H1 (cell line): Measurements from ENCODE around the gene SLC46A3. TPM values are rescaled to one million over a fixed set of nuclear protein-coding genes. Genes with fewer than 3 reads are reported as not detected.

ENCODE experiments used
- SP4 ChIP-seq: IDR thresholded peaks from 2 replicates; pipeline ENCODE4 v1.6.1; 2012; ENCODE audit warnings: low read length, inconsistent platforms
- TAF7 ChIP-seq: optimal IDR thresholded peaks from 2 replicates; pipeline ENCODE3; 2011; ENCODE audit warnings: low read depth, mild to moderate bottlenecking, inconsistent platforms, low read length, moderate library complexity, borderline replicate concordance
- polyA plus RNA-seq, 7 experiments: library from polyadenylated mRNA; depleted of rRNA in 3 of 7; stranded (reverse) in 5 of 7; unstranded in 2 of 7; fragments of >200 nt in 5 of 7; fragments of 200-250 nt in 2 of 7; gene quantifications; 1 replicate in 5 of 7; 2 replicates in 1 of 7; 4 replicates in 1 of 7; pipeline versions ENCODE4 v1.2.1 to v1.2.3, GENCODE V29; 2011 to 2013; ENCODE audit warnings: missing spikeins in 2 of 7, mixed read lengths in 2 of 7
- total RNA-seq: library from RNA; stranded (reverse); fragmentation: NEBNext Ultra II Directional; extraction: Animal tissue kit (Norgen Biotek cat#: 25700); gene quantifications from 2 replicates; pipeline ENCODE4 v1.2.1, GENCODE V29; 2021
- TF ChIP-seq, protein P1 (sequence below): fragments of 300-600 bp; sonication (generic); IDR thresholded peaks from 2 replicates; pipeline ENCODE4 v1.7.1; 2012; ENCODE audit warnings: low read length, moderate library complexity, mild to moderate bottlenecking, inconsistent platforms; ENCODE audit not compliant: insufficient replicate concordance

SLC46A3 gene
- total and polyA plus RNA-seq, 2 of the 8 experiments (the other 6 are each of a cell fraction or from before 2014, with no cell fraction given): 0.39 to 0.67 TPM

DNA sequence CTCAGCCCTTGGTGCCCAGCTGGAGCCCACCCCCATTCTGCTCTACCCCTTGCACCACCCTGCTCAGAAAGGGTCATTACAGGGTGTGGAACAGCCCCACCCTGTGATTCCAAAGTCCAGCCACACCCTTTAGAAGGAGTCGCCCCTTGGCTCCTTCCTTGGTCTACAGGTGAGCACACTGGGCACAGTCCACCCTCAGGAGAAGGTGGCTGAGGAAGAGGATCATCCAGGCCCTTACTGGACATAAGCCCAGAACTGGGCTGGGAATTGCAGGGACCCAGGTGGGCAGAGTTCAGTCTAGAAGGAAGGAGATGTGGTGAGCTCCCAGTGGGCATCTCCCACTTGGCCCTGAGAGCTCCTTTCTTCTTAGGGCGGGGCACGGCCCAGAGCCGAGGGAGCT lies 8.6 kb downstream of the SLC46A3 start (continued):
- TF ChIP-seq, protein P1, sequence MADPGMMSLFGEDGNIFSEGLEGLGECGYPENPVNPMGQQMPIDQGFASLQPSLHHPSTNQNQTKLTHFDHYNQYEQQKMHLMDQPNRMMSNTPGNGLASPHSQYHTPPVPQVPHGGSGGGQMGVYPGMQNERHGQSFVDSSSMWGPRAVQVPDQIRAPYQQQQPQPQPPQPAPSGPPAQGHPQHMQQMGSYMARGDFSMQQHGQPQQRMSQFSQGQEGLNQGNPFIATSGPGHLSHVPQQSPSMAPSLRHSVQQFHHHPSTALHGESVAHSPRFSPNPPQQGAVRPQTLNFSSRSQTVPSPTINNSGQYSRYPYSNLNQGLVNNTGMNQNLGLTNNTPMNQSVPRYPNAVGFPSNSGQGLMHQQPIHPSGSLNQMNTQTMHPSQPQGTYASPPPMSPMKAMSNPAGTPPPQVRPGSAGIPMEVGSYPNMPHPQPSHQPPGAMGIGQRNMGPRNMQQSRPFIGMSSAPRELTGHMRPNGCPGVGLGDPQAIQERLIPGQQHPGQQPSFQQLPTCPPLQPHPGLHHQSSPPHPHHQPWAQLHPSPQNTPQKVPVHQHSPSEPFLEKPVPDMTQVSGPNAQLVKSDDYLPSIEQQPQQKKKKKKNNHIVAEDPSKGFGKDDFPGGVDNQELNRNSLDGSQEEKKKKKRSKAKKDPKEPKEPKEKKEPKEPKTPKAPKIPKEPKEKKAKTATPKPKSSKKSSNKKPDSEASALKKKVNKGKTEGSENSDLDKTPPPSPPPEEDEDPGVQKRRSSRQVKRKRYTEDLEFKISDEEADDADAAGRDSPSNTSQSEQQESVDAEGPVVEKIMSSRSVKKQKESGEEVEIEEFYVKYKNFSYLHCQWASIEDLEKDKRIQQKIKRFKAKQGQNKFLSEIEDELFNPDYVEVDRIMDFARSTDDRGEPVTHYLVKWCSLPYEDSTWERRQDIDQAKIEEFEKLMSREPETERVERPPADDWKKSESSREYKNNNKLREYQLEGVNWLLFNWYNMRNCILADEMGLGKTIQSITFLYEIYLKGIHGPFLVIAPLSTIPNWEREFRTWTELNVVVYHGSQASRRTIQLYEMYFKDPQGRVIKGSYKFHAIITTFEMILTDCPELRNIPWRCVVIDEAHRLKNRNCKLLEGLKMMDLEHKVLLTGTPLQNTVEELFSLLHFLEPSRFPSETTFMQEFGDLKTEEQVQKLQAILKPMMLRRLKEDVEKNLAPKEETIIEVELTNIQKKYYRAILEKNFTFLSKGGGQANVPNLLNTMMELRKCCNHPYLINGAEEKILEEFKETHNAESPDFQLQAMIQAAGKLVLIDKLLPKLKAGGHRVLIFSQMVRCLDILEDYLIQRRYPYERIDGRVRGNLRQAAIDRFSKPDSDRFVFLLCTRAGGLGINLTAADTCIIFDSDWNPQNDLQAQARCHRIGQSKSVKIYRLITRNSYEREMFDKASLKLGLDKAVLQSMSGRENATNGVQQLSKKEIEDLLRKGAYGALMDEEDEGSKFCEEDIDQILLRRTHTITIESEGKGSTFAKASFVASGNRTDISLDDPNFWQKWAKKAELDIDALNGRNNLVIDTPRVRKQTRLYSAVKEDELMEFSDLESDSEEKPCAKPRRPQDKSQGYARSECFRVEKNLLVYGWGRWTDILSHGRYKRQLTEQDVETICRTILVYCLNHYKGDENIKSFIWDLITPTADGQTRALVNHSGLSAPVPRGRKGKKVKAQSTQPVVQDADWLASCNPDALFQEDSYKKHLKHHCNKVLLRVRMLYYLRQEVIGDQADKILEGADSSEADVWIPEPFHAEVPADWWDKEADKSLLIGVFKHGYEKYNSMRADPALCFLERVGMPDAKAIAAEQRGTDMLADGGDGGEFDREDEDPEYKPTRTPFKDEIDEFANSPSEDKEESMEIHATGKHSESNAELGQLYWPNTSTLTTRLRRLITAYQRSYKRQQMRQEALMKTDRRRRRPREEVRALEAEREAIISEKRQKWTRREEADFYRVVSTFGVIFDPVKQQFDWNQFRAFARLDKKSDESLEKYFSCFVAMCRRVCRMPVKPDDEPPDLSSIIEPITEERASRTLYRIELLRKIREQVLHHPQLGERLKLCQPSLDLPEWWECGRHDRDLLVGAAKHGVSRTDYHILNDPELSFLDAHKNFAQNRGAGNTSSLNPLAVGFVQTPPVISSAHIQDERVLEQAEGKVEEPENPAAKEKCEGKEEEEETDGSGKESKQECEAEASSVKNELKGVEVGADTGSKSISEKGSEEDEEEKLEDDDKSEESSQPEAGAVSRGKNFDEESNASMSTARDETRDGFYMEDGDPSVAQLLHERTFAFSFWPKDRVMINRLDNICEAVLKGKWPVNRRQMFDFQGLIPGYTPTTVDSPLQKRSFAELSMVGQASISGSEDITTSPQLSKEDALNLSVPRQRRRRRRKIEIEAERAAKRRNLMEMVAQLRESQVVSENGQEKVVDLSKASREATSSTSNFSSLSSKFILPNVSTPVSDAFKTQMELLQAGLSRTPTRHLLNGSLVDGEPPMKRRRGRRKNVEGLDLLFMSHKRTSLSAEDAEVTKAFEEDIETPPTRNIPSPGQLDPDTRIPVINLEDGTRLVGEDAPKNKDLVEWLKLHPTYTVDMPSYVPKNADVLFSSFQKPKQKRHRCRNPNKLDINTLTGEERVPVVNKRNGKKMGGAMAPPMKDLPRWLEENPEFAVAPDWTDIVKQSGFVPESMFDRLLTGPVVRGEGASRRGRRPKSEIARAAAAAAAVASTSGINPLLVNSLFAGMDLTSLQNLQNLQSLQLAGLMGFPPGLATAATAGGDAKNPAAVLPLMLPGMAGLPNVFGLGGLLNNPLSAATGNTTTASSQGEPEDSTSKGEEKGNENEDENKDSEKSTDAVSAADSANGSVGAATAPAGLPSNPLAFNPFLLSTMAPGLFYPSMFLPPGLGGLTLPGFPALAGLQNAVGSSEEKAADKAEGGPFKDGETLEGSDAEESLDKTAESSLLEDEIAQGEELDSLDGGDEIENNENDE: no peak
- TF ChIP-seq SP4: no peak
- TF ChIP-seq TAF7: no peak
